ENCODE results near the gene PRUNE2. TPM values are rescaled to one million over a fixed set of nuclear protein-coding genes. Genes with fewer than 3 reads are reported as not detected.

PRUNE2 gene
- total and polyA plus RNA-seq, 2 of the 13 experiments (the other 11 are each of a cell fraction or from before 2014, with no cell fraction given), result 0.02 TPM; not detected in 1

DNA sequence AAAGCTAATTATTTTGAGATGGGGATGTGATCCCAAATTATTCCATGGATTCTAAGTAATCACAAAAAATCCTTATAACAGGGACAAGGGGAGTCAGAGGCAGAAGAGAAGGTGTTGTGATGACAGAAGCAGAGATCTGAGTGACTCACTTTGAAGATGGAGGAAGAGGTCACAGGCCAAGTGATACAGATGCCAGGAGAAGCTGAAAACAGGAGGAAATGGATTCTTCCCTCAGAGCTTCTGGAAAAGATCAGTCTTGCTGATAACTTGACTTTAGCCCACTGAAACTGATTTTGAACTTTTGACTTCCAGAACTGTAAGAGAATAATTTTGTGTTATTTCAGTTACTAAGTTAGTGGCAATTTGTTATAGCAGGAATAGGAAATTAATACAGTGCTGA is 341.6 kb downstream of the PRUNE2 start:
- no peak overlapping the region for H3K4me3 ChIP-seq (replicated peaks in 1 of 3; ENCODE audit: insufficient read depth in 1 of 3, low read depth in 2 of 3, low read length in 3 of 3)
- TF ChIP-seq NFIC (IDR thresholded peaks at IDR 0.05; ENCODE audit: low read length) (no peak), ZFYVE20 (CRISPR knock-in tag; IDR thresholded peaks at IDR 0.05; ENCODE audit: borderline replicate concordance, low read depth) (no peak), ELF3 (CRISPR knock-in tag; IDR thresholded peaks at IDR 0.05) (no peak), PPARG (CRISPR knock-in tag; conservative IDR thresholded peaks at IDR 0.05) (no peak), ZNF3 (CRISPR knock-in tag; IDR thresholded peaks at IDR 0.05) (no peak), ZNF724P (CRISPR knock-in tag; IDR thresholded peaks at IDR 0.05; ENCODE audit: borderline replicate concordance) (no peak), ZNF564 (CRISPR knock-in tag; IDR thresholded peaks at IDR 0.05) (no peak), FOSL2 (CRISPR knock-in tag; IDR thresholded peaks at IDR 0.05) (no peak), CREB1 (IDR thresholded peaks at IDR 0.05) (no peak), CREB1 (CRISPR knock-in tag; IDR thresholded peaks at IDR 0.05) (no peak), AGO1 (IDR thresholded peaks at IDR 0.05; ENCODE audit: low read depth, low read length, poor library complexity, severe bottlenecking) (no peak), RAD21 (CRISPR knock-in tag; IDR thresholded peaks at IDR 0.05) (no peak), ZC3H13 (CRISPR knock-in tag; IDR thresholded peaks at IDR 0.05) (no peak), KLF15 (CRISPR knock-in tag; IDR thresholded peaks at IDR 0.05; ENCODE audit: borderline replicate concordance) (no peak), RAD51 (IDR thresholded peaks at IDR 0.05; ENCODE audit: borderline replicate concordance) (no peak)
- TF ChIP-seq, protein P1, sequence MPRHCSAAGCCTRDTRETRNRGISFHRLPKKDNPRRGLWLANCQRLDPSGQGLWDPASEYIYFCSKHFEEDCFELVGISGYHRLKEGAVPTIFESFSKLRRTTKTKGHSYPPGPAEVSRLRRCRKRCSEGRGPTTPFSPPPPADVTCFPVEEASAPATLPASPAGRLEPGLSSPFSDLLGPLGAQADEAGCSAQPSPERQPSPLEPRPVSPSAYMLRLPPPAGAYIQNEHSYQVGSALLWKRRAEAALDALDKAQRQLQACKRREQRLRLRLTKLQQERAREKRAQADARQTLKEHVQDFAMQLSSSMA (CRISPR knock-in tag; IDR thresholded peaks at IDR 0.05), result no peak
- TF ChIP-seq, protein P2, sequence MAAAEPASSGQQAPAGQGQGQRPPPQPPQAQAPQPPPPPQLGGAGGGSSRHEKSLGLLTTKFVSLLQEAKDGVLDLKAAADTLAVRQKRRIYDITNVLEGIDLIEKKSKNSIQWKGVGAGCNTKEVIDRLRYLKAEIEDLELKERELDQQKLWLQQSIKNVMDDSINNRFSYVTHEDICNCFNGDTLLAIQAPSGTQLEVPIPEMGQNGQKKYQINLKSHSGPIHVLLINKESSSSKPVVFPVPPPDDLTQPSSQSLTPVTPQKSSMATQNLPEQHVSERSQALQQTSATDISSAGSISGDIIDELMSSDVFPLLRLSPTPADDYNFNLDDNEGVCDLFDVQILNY (CRISPR knock-in tag; conservative IDR thresholded peaks at IDR 0.05), result no peak
- TF ChIP-seq, protein P3, sequence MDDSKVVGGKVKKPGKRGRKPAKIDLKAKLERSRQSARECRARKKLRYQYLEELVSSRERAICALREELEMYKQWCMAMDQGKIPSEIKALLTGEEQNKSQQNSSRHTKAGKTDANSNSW (CRISPR knock-in tag; IDR thresholded peaks at IDR 0.05; ENCODE audit: borderline replicate concordance), result no peak
- TF ChIP-seq, protein P4, sequence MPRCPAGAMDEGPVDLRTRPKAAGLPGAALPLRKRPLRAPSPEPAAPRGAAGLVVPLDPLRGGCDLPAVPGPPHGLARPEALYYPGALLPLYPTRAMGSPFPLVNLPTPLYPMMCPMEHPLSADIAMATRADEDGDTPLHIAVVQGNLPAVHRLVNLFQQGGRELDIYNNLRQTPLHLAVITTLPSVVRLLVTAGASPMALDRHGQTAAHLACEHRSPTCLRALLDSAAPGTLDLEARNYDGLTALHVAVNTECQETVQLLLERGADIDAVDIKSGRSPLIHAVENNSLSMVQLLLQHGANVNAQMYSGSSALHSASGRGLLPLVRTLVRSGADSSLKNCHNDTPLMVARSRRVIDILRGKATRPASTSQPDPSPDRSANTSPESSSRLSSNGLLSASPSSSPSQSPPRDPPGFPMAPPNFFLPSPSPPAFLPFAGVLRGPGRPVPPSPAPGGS (CRISPR knock-in tag; IDR thresholded peaks at IDR 0.05), result no peak
- TF ChIP-seq, protein P5, sequence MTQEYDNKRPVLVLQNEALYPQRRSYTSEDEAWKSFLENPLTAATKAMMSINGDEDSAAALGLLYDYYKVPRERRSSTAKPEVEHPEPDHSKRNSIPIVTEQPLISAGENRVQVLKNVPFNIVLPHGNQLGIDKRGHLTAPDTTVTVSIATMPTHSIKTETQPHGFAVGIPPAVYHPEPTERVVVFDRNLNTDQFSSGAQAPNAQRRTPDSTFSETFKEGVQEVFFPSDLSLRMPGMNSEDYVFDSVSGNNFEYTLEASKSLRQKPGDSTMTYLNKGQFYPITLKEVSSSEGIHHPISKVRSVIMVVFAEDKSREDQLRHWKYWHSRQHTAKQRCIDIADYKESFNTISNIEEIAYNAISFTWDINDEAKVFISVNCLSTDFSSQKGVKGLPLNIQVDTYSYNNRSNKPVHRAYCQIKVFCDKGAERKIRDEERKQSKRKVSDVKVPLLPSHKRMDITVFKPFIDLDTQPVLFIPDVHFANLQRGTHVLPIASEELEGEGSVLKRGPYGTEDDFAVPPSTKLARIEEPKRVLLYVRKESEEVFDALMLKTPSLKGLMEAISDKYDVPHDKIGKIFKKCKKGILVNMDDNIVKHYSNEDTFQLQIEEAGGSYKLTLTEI (CRISPR knock-in tag; conservative IDR thresholded peaks at IDR 0.05), result no peak
- TF ChIP-seq, protein P6, sequence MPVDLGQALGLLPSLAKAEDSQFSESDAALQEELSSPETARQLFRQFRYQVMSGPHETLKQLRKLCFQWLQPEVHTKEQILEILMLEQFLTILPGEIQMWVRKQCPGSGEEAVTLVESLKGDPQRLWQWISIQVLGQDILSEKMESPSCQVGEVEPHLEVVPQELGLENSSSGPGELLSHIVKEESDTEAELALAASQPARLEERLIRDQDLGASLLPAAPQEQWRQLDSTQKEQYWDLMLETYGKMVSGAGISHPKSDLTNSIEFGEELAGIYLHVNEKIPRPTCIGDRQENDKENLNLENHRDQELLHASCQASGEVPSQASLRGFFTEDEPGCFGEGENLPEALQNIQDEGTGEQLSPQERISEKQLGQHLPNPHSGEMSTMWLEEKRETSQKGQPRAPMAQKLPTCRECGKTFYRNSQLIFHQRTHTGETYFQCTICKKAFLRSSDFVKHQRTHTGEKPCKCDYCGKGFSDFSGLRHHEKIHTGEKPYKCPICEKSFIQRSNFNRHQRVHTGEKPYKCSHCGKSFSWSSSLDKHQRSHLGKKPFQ (CRISPR knock-in tag; IDR thresholded peaks at IDR 0.05; ENCODE audit: insufficient replicate concordance), result no peak
- no peaks in the 10 kb centered on the region for H3K36me3 ChIP-seq (replicated peaks in 1 of 2; ENCODE audit: control insufficient read depth in 1 of 2, insufficient read depth in 2 of 2, low read length in 2 of 2)
- ATAC-seq (no peak), FAIRE-seq (no peak), DNase-seq (ENCODE audit: low spot score) (no peak)
- H2AFZ ChIP-seq (ENCODE audit: low read length), result no peak overlapping the region
- no peak overlapping the region for H3K9ac ChIP-seq (ENCODE audit: insufficient read depth, low read depth, low read length)
- no peaks in the 10 kb centered on the region for H3K4me1 ChIP-seq (ENCODE audit: insufficient read depth, low read length)
- POLR2A ChIA-PET, result no interaction called here
- H3K9me3 ChIP-seq (ENCODE audit: low read length), result no peaks in the 10 kb centered on the region
- in situ Hi-C loops (cut with HindIII; ENCODE audit: extremely low pct_ligation_motif_present, low pct_unique_long_range_greater_than_20kb) (no loop called here), intact Hi-C loops (cut with micrococcal nuclease; ENCODE audit: unreplicated experiment) (no loop called here)
- no peaks in the 10 kb centered on the region for H3K27me3 ChIP-seq (ENCODE audit: control insufficient read depth in 1 of 2, insufficient read depth in 2 of 2, low read length in 2 of 2)
- BruUV-seq (replicated peaks), result no TSS peak
- H3K79me2 ChIP-seq (ENCODE audit: insufficient read depth, low read length), result no peaks in the 10 kb centered on the region
- CTCF ChIA-PET (ENCODE audit: low intra/inter-chr PET ratio, low total read pairs), result no interaction called here
- no peaks in the 10 kb centered on the region for H4K20me1 ChIP-seq (ENCODE audit: insufficient read depth, low read length)
- no peak overlapping the region for H3K4me2 ChIP-seq (ENCODE audit: low read depth, low read length)
- no peak overlapping the region for H3K27ac ChIP-seq (ENCODE audit: extremely low read length, insufficient read depth, low read length)

Measured in HepG2 (cell line).